Right ventricle myocardium superior (tissue), 1 donor: Measurements from ENCODE around the gene CMTM1. TPM values are rescaled to one million over a fixed set of nuclear protein-coding genes. Genes with fewer than 3 reads are reported as not detected.
"Not testable (repeated sequence)": the region's sequence is repeated elsewhere in the genome, so short reads cannot be mapped to it uniquely, and the experiment has no call there.

ENCODE experiments used
- ATAC-seq: fragments of 200-7000 bp; cut with Tn5 transposase; one replicate; pipeline ENCODE4 v1.9.1; 2020; ENCODE audit warnings: mild to moderate bottlenecking; ENCODE audit not compliant: poor library complexity
- DNase-seq: peaks from one replicate; pipeline ENCODE4 v3.0.0-alpha.2; 2020
- intact Hi-C: fragments of 100-400 bp; cut with DNase I; formaldehyde crosslinking; loops from one replicate; pipeline ENCODE4 v1.11.2; 2022
- total RNA-seq: library from RNA; stranded (reverse); fragmentation: NEBNext Ultra II Directional; extraction: Animal tissue kit (Norgen Biotek cat#: 25700); gene quantifications from one replicate; pipeline ENCODE4 v1.2.1, GENCODE V29; 2021
- donor health status: DM: no; HTN: yes; CAD: no; lungs with severe emphysema.

Gene CMTM1
- total RNA-seq, 1 donor from 2014 or later = 1.3 TPM

DNA sequence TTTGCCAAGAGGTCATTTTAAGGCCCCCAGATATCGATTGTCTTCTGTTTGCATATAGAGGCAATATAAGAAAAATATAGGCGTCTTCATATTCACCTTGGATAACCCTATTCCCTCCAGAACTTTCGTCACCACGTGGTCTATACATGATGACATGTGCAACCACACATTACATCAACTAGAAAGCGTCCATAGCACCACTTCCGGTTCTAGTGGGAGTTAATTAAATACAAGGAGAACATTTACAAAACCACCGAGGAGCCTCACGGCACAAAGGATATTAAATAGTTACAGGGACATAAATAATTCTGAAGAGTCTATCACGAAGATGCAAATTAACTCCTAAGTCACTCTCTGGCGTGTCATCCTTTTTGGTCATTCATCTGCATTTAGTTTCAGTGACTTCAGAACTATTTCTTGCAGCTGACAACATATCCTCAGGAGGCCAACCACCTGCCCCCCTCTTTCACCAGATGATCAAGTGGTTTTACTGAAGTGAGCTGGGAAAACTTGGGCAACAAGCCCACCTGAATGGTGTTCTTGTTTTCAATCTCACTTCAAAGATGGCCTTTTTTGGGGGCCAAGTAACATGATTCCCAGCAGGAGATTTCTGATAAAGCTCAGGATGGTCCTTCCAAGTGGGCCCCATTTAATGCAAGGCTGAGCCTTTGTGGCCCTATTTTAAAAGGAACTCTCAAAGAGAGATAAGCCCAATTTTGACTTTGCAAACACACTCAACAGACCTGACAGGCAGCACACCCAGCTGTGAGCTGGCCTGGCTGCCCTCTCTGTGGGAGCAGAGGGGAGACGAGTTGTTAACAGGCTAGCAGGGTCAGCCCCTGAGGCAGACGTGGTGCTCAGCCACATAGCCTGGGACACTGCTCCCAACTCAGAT lies 53.5 kb downstream of the CMTM1 start:
- ATAC-seq = no peak
- intact Hi-C loops = no loop called here
- no peak for DNase-seq

DNA sequence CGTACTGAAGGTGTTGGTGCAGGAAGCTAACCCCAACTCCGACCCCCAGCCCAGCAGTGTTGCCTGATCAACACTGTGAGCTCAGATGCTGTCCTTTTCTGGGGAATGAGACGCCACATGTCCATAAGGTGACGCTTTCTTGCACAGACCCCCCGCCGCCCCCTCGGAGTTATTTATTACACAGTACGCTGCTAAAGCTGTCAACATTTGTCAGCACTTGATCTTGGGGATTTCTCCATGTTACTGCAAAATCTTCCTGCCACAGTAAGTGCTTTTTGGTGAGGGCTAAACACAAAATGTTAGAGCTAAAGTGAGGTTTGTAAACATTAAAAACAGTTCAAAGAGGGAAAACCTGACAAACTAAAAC lies 54.2 kb downstream of the CMTM1 start:
- no peak for ATAC-seq
- no peak for DNase-seq
- intact Hi-C loops = no loop called here

DNA sequence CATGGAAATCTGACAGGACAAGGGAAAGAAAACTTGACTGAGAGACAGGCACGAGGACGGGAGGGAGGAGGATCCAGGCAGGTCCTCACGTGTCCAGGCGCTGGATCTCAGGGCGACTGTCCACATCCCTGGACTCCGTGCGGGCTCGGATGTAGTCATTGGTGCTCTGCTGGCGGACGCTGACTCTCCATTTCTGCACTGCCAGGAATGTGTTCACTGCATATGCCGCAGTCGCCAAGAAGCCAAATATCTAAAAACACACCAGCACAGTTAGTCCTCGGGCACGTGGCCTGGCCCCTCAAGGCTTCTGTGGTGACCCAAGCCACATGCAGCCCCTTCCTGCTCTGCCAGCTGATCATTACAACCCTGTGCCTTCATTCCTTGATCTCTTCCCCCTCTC lies 55.7 kb downstream of the CMTM1 start:
- DNase-seq (no peak), ATAC-seq (no peak)
- intact Hi-C loops = no loop called here

GRCh38 chr16:66622863-66623262 lies 56.6 kb downstream of the CMTM1 start:
- intact Hi-C loops = no loop called here
- DNase-seq = no peak
- no peak for ATAC-seq

- DNase-seq (no peak), ATAC-seq (no peak)
- intact Hi-C loops = no loop called here
Measured at GRCh38 chr16:66623755-66624154, 57.5 kb downstream of the CMTM1 start.

DNA sequence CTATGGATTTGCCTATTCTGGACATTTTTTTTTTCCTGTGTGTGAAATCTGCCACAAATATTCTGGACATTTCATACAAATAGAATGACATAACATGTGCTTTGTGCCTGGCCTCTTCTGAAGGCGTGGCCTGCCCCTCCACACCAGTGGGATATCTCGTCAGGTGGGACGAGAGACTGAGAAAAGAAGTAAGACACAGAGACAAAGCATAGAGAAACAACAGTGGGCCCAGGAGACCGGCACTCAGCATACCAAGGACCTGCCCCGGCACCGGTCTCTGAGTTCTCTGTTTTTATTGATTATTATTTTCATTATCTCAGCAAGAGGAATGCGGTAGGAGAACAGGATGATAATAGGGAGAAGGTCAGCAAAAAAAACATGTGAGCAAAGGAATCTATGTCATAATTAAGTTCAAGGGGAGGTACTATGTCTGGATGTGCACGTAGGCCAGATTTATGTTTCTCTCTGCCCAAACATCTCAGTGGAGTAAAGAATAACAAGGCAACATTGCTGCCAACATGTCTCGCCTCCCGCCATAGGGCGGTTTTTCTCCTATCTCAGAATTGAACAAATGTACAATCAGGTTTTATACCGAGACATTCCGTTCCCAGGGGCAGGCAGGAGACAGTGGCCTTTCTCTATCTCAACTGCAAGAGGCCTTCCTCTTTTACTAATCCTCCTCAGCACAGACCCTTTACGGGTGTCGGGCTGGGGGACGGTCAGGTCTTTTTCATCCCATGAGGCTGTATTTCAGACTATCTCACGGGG lies 61.6 kb downstream of the CMTM1 start:
- DNase-seq, intact Hi-C loops, ATAC-seq: not testable (repeated sequence)

Other genes with a start within 250 kb of the CMTM1 start
- 42.9 TPM for gene CDH5, start 199.7 kb upstream of the CMTM1 start, total RNA-seq
- gene BEAN1, start 139.1 kb upstream of the CMTM1 start, total RNA-seq = 1.4 TPM
- 19.5 TPM for gene TK2, start 16.3 kb upstream of the CMTM1 start, total RNA-seq
- 10.4 TPM for gene CKLF, start 13.9 kb upstream of the CMTM1 start, total RNA-seq
- gene CMTM2, start 13.0 kb downstream of the CMTM1 start, total RNA-seq = 0.46 TPM
- gene CMTM3, start 38.3 kb downstream of the CMTM1 start, total RNA-seq = 10.1 TPM
- 10.1 TPM for gene CMTM4, start 130.3 kb downstream of the CMTM1 start, total RNA-seq
- 66.9 TPM for gene DYNC1LI2, start 185.2 kb downstream of the CMTM1 start, total RNA-seq
- gene TERB1, start 235.1 kb downstream of the CMTM1 start, total RNA-seq = not detected